Measurements from ENCODE around the gene RET. TPM values are rescaled to one million over a fixed set of nuclear protein-coding genes. Genes with fewer than 3 reads are reported as not detected.
A peak's percentile ranks its signal among the peaks of the same experiment; 100 is the strongest.

Gene RET
- total and polyA plus RNA-seq, 9 donors = 0.12 to 1.6 (median 0.75) TPM

GRCh38 chr10:43046288-43046991 lies 30.4 kb upstream of the RET start:
- DNase-seq = peak in 4 of 5 donors; percentile 2 to 6 (median 4)
- intact Hi-C loops (cut with DNase I) = no loop called here
- H3K4me3 ChIP-seq = no peak overlapping the region
- no peak overlapping the region for H3K27ac ChIP-seq
- H3K4me1 ChIP-seq (ENCODE audit: insufficient read depth) = no peaks in the 10 kb centered on the region
- H3K9me3 ChIP-seq = no peaks in the 10 kb centered on the region
- no peaks in the 10 kb centered on the region for H3K36me3 ChIP-seq
- 72 to 75% (median 72%) methylated on average over 9 to 14 of the region's 14 CpGs for WGBS, 3 donors
- no peaks in the 10 kb centered on the region for H3K27me3 ChIP-seq
- TF ChIP-seq EP300 (IDR thresholded peaks at IDR 0.05) (no peak), POLR2A (IDR thresholded peaks at IDR 0.05) (no peak)
- TF ChIP-seq, protein P1, sequence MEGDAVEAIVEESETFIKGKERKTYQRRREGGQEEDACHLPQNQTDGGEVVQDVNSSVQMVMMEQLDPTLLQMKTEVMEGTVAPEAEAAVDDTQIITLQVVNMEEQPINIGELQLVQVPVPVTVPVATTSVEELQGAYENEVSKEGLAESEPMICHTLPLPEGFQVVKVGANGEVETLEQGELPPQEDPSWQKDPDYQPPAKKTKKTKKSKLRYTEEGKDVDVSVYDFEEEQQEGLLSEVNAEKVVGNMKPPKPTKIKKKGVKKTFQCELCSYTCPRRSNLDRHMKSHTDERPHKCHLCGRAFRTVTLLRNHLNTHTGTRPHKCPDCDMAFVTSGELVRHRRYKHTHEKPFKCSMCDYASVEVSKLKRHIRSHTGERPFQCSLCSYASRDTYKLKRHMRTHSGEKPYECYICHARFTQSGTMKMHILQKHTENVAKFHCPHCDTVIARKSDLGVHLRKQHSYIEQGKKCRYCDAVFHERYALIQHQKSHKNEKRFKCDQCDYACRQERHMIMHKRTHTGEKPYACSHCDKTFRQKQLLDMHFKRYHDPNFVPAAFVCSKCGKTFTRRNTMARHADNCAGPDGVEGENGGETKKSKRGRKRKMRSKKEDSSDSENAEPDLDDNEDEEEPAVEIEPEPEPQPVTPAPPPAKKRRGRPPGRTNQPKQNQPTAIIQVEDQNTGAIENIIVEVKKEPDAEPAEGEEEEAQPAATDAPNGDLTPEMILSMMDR (IDR thresholded peaks at IDR 0.05) = no peak

DNA sequence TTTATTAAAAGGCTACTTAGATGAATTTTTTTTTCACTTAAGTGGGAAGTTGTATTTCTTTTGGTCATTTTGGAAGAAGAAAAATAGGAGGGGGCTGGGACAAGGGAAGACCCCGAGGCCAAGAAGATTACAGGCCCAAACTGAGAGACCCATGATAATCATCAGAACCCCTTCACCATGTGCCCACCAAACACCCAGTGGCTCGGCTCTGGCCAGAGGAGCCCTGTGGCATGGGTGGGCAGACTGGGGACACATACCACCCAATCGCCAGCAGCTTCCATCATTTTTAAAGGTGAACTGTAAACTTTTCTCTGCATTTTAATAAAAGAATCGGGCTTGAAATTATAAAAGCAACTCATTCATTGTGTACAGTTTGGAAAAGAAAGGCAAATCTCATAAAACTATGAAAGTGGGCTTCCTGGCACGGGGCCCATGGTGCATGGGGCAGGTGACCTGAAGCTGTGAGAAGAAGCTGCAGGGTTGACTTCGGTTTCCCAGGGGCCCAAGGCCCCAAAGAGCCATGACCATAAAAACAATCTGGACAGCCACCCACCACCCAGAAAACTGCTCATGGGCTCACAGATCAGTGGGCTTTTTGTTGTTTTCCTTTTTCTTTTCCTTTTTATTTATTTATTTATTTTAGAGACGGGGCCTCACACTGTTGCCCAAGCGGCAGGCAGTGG lies 29.4 kb upstream of the RET start:
- WGBS, 3 donors = 71 to 79% (median 78%) methylated on average over 8 of the region's 8 CpGs
- no peaks in the 10 kb centered on the region for H3K27me3 ChIP-seq
- peak in 2 of 5 donors; percentile 1 to 17 for DNase-seq
- H3K36me3 ChIP-seq = no peaks in the 10 kb centered on the region
- H3K4me3 ChIP-seq = no peak overlapping the region
- no peak for TF ChIP-seq POLR2A (IDR thresholded peaks at IDR 0.05)
- no peak overlapping the region for H3K27ac ChIP-seq
- H3K4me1 ChIP-seq (ENCODE audit: insufficient read depth) = no peaks in the 10 kb centered on the region
- intact Hi-C loops (cut with DNase I) = no loop called here
- no peaks in the 10 kb centered on the region for H3K9me3 ChIP-seq

GRCh38 chr10:43048301-43049051 lies 28.4 kb upstream of the RET start:
- Histone ChIP-seq H3K27ac (no peak overlapping the region), H3K27me3 (no peaks in the 10 kb centered on the region), H3K9me3 (no peaks in the 10 kb centered on the region), H3K4me1 (ENCODE audit: insufficient read depth) (no peaks in the 10 kb centered on the region), H3K4me3 (no peak overlapping the region), H3K36me3 (no peaks in the 10 kb centered on the region)
- 75% methylated on average over 5 of the region's 5 CpGs for WGBS, 3 donors
- peak in 3 of 5 donors; percentile 1 to 7 (median 2) for DNase-seq
- TF ChIP-seq POLR2A (IDR thresholded peaks at IDR 0.05) = no peak
- TF ChIP-seq, protein P1 (IDR thresholded peaks at IDR 0.05) = no peak
- no peak for TF ChIP-seq EP300 (IDR thresholded peaks at IDR 0.05)
- intact Hi-C loops (cut with DNase I) = no loop called here

DNA sequence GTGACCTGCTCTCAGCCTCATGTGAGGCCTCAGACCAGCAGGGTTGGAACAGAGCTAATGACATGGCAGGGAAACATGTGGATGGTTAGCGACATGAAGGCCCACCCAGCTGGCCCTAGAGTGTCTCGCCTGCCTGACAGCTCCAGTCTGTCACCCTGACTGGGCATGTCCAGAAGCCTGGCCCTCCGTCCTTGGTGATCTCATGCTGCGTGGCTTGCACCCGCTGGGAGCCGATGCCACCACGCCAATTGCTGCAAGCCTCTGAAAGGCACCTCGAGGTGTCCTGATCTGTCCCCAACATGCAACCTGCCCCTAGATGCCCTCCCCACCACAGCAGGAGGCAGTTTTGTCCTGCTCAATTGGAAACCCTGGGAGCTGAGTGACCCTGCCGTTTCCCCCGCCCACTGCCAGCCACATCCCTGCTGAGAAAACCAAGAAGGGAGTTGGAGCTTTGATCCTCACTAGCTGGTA lies 27.8 kb upstream of the RET start:
- TF ChIP-seq, protein P1 (IDR thresholded peaks at IDR 0.05) = no peak
- no peak for TF ChIP-seq POLR2A (IDR thresholded peaks at IDR 0.05)
- TF ChIP-seq EP300 (IDR thresholded peaks at IDR 0.05) = no peak
- DNase-seq = peak in 3 of 5 donors; percentile 1 to 21 (median 7)
- Histone ChIP-seq H3K36me3 (no peaks in the 10 kb centered on the region), H3K4me3 (no peak overlapping the region), H3K4me1 (ENCODE audit: insufficient read depth) (no peaks in the 10 kb centered on the region), H3K27ac (no peak overlapping the region), H3K27me3 (no peaks in the 10 kb centered on the region), H3K9me3 (no peaks in the 10 kb centered on the region)
- whole genome bisulfite sequencing, 3 donors = 67 to 86% (median 80%) methylated on average over 10 of the region's 10 CpGs
- intact Hi-C loops (cut with DNase I) = no loop called here

Data from ovary (tissue), 9 donors.